OCI-LY7 (cell line): ENCODE measurements around the gene TLX1. TPM values are rescaled to one million over a fixed set of nuclear protein-coding genes. Genes with fewer than 3 reads are reported as not detected.

Experiments
- BruUV-seq: library from RNA; stranded (reverse); fragments of 400-500 nt; replicated peaks from 2 replicates; lab custom pipeline; 2021; lab: Mats Ljungman, UMichigan
- CTCF ChIA-PET: fragments of 300-600 bp; sonication (Branson Sonifier 250); formaldehyde crosslinking; loops from one replicate; lab custom pipeline; 2022; ENCODE audit warnings: antibody characterized with exemption; ENCODE audit not compliant: unreplicated experiment; lab: Charles Lee
- POLR2A ChIA-PET: fragments of 300-600 bp; sonication (Branson Sonifier 250); formaldehyde crosslinking; loops from one replicate; lab custom pipeline; 2022; ENCODE audit warnings: antibody characterized with exemption; lab: Charles Lee
- DNase-seq: peaks from one replicate; pipeline ENCODE4 v3.0.0-alpha.2; 2015; ENCODE audit warnings: low spot score
- H2AFZ ChIP-seq: fragments of 200-600 bp; sonication (generic), shearing (Covaris generic); 2 replicates; pipeline ENCODE4 v1.6.1; 2014; ENCODE audit warnings: mild to moderate bottlenecking, antibody characterized with exemption, low read length, moderate library complexity
- H3K27ac ChIP-seq: fragments of 200-600 bp; sonication (generic); 2 replicates; pipeline ENCODE4 v1.5.1; 2014; ENCODE audit warnings: mixed run types, low read depth, mild to moderate bottlenecking, moderate library complexity, low read length, inconsistent platforms; ENCODE audit not compliant: poor library complexity, severe bottlenecking
- H3K36me3 ChIP-seq: fragments of 200-600 bp; sonication (generic); 2 replicates; pipeline ENCODE4 v1.6.1; 2014; ENCODE audit warnings: mild to moderate bottlenecking, antibody characterized with exemption, low read length, moderate library complexity, mixed read lengths; ENCODE audit not compliant: insufficient read depth
- H3K4me1 ChIP-seq: fragments of 200-600 bp; sonication (generic); 2 replicates; pipeline ENCODE4 v1.5.1; 2014; ENCODE audit warnings: mild to moderate bottlenecking, low read length; ENCODE audit not compliant: insufficient read depth, poor library complexity, severe bottlenecking
- H3K4me2 ChIP-seq: fragments of 200-600 bp; sonication (generic); 2 replicates; pipeline ENCODE4 v1.6.1; 2014; ENCODE audit warnings: mild to moderate bottlenecking, low read length
- H3K4me3 ChIP-seq: fragments of 200-600 bp; sonication (generic); 2 replicates; pipeline ENCODE4 v1.5.1; 2014; ENCODE audit warnings: mild to moderate bottlenecking, low read depth, low read length; ENCODE audit not compliant: poor library complexity, severe bottlenecking
- H3K79me2 ChIP-seq: fragments of 200-600 bp; sonication (generic); 2 replicates; pipeline ENCODE4 v1.6.1; 2016; ENCODE audit warnings: low read depth, mild to moderate bottlenecking, low read length, moderate library complexity, mixed read lengths; ENCODE audit not compliant: insufficient read depth
- H3K9me2 ChIP-seq: fragments of 200-600 bp; sonication (generic); 2 replicates; pipeline ENCODE4 v1.6.1; 2016; ENCODE audit warnings: mild to moderate bottlenecking, low read length, mixed read lengths; ENCODE audit not compliant: insufficient read depth
- H3K9me3 ChIP-seq: fragments of 200-600 bp; sonication (generic); 2 replicates; pipeline ENCODE4 v1.6.1; 2014; ENCODE audit warnings: mild to moderate bottlenecking, mixed run types, low read length, mixed read lengths
- H4K20me1 ChIP-seq: fragments of 200-600 bp; sonication (generic); 2 replicates; pipeline ENCODE4 v1.6.1; 2014; ENCODE audit warnings: mild to moderate bottlenecking, antibody characterized with exemption, low read length, moderate library complexity, mixed read lengths; ENCODE audit not compliant: insufficient read depth
- CTCF ChIP-seq: fragments of 200-600 bp; sonication (generic); conservative IDR thresholded peaks from 2 replicates; pipeline ENCODE4 v1.5.1; 2014; ENCODE audit warnings: mild to moderate bottlenecking, antibody characterized with exemption, low read length, moderate library complexity, mixed read lengths
- EZH2phosphoT487 ChIP-seq: fragments of 200-600 bp; sonication (generic); IDR thresholded peaks from 2 replicates; pipeline ENCODE4 v1.6.1; 2018; ENCODE audit warnings: low read depth, borderline replicate concordance, mild to moderate bottlenecking, mixed run types, antibody characterized with exemption, low read length, moderate library complexity, mixed read lengths
- intact Hi-C: fragments of 100-400 bp; cut with micrococcal nuclease; formaldehyde crosslinking; loops from one replicate; pipeline ENCODE4 v1.10.0; 2022; ENCODE audit not compliant: unreplicated experiment
- total RNA-seq, 2 experiments: library from RNA; depleted of rRNA in 1 of 2; stranded (reverse); fragments of >200 nt in 1 of 2; shearing (Covaris generic) in 1 of 2; gene quantifications; 2 replicates each; pipeline ENCODE4 v1.2.3, GENCODE V29; 2014 to 2022

The TLX1 gene
- total RNA-seq, 2 experiments from 2014 or later: not detected

GRCh38 chr10:101165736-101166135 lies 34.6 kb downstream of the TLX1 start:
- Histone ChIP-seq H3K36me3 (no peaks in the 10 kb centered on the region), H3K4me2 (no peak overlapping the region), H3K79me2 (no peaks in the 10 kb centered on the region), H3K9me3 (no peaks in the 10 kb centered on the region), H3K27ac (no peak overlapping the region), H3K9me2 (no peaks in the 10 kb centered on the region), H4K20me1 (no peaks in the 10 kb centered on the region), H3K4me3 (no peak overlapping the region), H3K4me1 (no peaks in the 10 kb centered on the region), H2AFZ (no peak overlapping the region)
- intact Hi-C loops: no loop called here
- POLR2A ChIA-PET: interaction anchor here (0.6 to 1.1 kb wide), 2 partner anchors 10 to 567 kb away, joined by 3 to 4 read pairs; no protein-coding TSS in a partner anchor
- no peak for TF ChIP-seq EZH2phosphoT487
- no peak for TF ChIP-seq CTCF
- no peak for DNase-seq
- CTCF ChIA-PET: no interaction called here
- BruUV-seq: no TSS peak

GRCh38 chr10:101166430-101166829 lies 35.3 kb downstream of the TLX1 start:
- no peaks in the 10 kb centered on the region for H4K20me1 ChIP-seq
- H3K9me3 ChIP-seq: no peaks in the 10 kb centered on the region
- H3K36me3 ChIP-seq: no peaks in the 10 kb centered on the region
- TF ChIP-seq EZH2phosphoT487: no peak
- TF ChIP-seq CTCF: no peak
- no peaks in the 10 kb centered on the region for H3K79me2 ChIP-seq
- DNase-seq: no peak
- H3K27ac ChIP-seq: no peak overlapping the region
- H3K4me1 ChIP-seq: no peaks in the 10 kb centered on the region
- ChIA-PET CTCF (no interaction called here), POLR2A (interaction anchor here (0.6 to 1.1 kb wide), 2 partner anchors 11 to 568 kb away, joined by 3 to 4 read pairs; no protein-coding TSS in a partner anchor)
- H2AFZ ChIP-seq: no peak overlapping the region
- no peak overlapping the region for H3K4me3 ChIP-seq
- BruUV-seq: no TSS peak
- no peak overlapping the region for H3K4me2 ChIP-seq
- intact Hi-C loops: no loop called here
- no peaks in the 10 kb centered on the region for H3K9me2 ChIP-seq

GRCh38 chr10:101172741-101173140 lies 41.6 kb downstream of the TLX1 start:
- no peaks in the 10 kb centered on the region for H3K79me2 ChIP-seq
- TF ChIP-seq EZH2phosphoT487 (no peak), CTCF (no peak)

More at GRCh38 chr10:101172741-101173140, 41.6 kb downstream of the TLX1 start:
- no peak overlapping the region for H2AFZ ChIP-seq
- H3K27ac ChIP-seq: no peak overlapping the region
- no peaks in the 10 kb centered on the region for H3K4me1 ChIP-seq
- no peak for DNase-seq
- H4K20me1 ChIP-seq: no peaks in the 10 kb centered on the region
- intact Hi-C loops: no loop called here
- no peak overlapping the region for H3K4me3 ChIP-seq
- peaks cover 5% of the 10 kb centered on the region; the same call in 1 of the 2 replicates for H3K9me3 ChIP-seq
- ChIA-PET CTCF (no interaction called here), POLR2A (interaction anchor here (0.7 to 1.1 kb wide), 2 partner anchors 10 to 333 kb away, joined by 3 read pairs; no protein-coding TSS in a partner anchor)
- no TSS peak for BruUV-seq
- no peak overlapping the region for H3K4me2 ChIP-seq
- H3K36me3 ChIP-seq: no peaks in the 10 kb centered on the region
- H3K9me2 ChIP-seq: no peaks in the 10 kb centered on the region
